SK-N-SH treated with all-trans-retinoic acid at 6 μM for 48 hours (cell line): Measurements from ENCODE around the gene DAAM2.

Source experiments
- ARNTL ChIP-seq: fragments of 450-650 bp; formaldehyde crosslinking; IDR thresholded peaks from 2 replicates; pipeline ENCODE4 v1.5.0; 2020; ENCODE audit warnings: low read depth, mild to moderate bottlenecking, moderate library complexity, borderline replicate concordance
- OSR1 ChIP-seq: fragments of 250-450 bp; sonication (Bioruptor Pico); IDR thresholded peaks from 2 replicates; pipeline ENCODE4 v1.8.0; 2022; ENCODE audit warnings: moderate library complexity, mild to moderate bottlenecking, inconsistent platforms
- ZC3H10 ChIP-seq: fragments of 250-450 bp; sonication (Bioruptor Pico); IDR thresholded peaks from 2 replicates; pipeline ENCODE4 v1.5.1; 2021; ENCODE audit warnings: mild to moderate bottlenecking, moderate library complexity
- ZFP3 ChIP-seq: fragments of 250-450 bp; sonication (Bioruptor Pico); IDR thresholded peaks from 2 replicates; pipeline ENCODE4 v1.5.0; 2020; ENCODE audit warnings: mild to moderate bottlenecking, moderate library complexity
- ZNF8 ChIP-seq: fragments of 450-650 bp; formaldehyde crosslinking; IDR thresholded peaks from 2 replicates; pipeline ENCODE4 v1.5.0; 2020; ENCODE audit warnings: mild to moderate bottlenecking, moderate library complexity
- TF ChIP-seq, protein P1 (sequence below): fragments of 250-450 bp; sonication (Bioruptor Pico); IDR thresholded peaks from 2 replicates; pipeline ENCODE4 v1.5.0; 2020; ENCODE audit warnings: mild to moderate bottlenecking, moderate library complexity
- TF ChIP-seq, protein P2 (sequence below): fragments of 250-450 bp; sonication (Bioruptor Pico); IDR thresholded peaks from 2 replicates; pipeline ENCODE4 v1.8.0; 2020; ENCODE audit warnings: mild to moderate bottlenecking, moderate library complexity, borderline replicate concordance
- TF ChIP-seq, protein P3 (sequence below): fragments of 250-450 bp; sonication (Bioruptor Pico); IDR thresholded peaks from 2 replicates; pipeline ENCODE4 v1.8.0; 2021; ENCODE audit warnings: low read depth, mild to moderate bottlenecking, moderate library complexity, borderline replicate concordance

DNA sequence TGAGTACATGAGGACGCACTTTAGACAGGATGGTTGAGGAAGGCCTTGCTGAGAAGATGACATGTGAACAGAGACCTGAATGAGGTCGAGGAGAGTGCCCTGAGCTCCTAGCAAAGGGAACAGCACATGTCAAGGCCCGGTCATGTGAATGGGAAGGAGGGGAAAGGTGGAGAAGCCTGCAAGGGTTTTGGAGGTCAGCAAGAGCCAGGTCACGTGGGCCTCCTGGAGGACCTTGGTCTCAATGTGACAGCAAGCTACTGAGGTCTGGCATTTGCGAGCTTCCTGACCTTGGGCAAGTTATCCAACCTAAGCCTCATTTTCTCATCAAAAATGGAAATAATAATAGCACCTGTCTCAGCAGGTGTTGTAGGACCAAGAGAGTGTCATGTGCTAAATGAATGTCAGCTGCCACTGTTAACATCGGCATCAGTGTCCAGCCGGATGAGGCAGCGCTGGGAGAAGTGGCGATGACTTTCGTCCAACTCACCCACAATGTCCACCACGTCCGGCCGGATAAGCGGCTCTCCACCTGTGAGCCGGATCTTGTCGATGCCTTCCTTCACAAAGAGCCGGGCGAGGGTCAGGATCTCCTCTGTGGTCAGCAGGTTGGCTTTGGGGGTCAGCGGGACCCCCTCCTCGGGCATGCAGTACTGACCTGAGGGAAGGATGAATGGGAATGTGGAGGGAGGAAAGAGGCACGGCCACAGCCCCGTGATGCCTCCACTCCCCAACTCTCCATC, 133.2 kb downstream of the DAAM2 start:
- TF ChIP-seq, protein P1, sequence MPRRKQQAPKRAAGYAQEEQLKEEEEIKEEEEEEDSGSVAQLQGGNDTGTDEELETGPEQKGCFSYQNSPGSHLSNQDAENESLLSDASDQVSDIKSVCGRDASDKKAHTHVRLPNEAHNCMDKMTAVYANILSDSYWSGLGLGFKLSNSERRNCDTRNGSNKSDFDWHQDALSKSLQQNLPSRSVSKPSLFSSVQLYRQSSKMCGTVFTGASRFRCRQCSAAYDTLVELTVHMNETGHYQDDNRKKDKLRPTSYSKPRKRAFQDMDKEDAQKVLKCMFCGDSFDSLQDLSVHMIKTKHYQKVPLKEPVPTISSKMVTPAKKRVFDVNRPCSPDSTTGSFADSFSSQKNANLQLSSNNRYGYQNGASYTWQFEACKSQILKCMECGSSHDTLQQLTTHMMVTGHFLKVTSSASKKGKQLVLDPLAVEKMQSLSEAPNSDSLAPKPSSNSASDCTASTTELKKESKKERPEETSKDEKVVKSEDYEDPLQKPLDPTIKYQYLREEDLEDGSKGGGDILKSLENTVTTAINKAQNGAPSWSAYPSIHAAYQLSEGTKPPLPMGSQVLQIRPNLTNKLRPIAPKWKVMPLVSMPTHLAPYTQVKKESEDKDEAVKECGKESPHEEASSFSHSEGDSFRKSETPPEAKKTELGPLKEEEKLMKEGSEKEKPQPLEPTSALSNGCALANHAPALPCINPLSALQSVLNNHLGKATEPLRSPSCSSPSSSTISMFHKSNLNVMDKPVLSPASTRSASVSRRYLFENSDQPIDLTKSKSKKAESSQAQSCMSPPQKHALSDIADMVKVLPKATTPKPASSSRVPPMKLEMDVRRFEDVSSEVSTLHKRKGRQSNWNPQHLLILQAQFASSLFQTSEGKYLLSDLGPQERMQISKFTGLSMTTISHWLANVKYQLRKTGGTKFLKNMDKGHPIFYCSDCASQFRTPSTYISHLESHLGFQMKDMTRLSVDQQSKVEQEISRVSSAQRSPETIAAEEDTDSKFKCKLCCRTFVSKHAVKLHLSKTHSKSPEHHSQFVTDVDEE (CRISPR knock-in tag), result no peak
- TF ChIP-seq, protein P2, sequence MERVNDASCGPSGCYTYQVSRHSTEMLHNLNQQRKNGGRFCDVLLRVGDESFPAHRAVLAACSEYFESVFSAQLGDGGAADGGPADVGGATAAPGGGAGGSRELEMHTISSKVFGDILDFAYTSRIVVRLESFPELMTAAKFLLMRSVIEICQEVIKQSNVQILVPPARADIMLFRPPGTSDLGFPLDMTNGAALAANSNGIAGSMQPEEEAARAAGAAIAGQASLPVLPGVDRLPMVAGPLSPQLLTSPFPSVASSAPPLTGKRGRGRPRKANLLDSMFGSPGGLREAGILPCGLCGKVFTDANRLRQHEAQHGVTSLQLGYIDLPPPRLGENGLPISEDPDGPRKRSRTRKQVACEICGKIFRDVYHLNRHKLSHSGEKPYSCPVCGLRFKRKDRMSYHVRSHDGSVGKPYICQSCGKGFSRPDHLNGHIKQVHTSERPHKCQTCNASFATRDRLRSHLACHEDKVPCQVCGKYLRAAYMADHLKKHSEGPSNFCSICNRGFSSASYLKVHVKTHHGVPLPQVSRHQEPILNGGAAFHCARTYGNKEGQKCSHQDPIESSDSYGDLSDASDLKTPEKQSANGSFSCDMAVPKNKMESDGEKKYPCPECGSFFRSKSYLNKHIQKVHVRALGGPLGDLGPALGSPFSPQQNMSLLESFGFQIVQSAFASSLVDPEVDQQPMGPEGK (CRISPR knock-in tag), result no peak
- TF ChIP-seq OSR1 (CRISPR knock-in tag), result no peak
- TF ChIP-seq ZNF8, result no peak
- TF ChIP-seq ZFP3 (CRISPR knock-in tag), result no peak
- no peak for TF ChIP-seq ZC3H10 (CRISPR knock-in tag)
- TF ChIP-seq ARNTL (CRISPR knock-in tag), result no peak
- TF ChIP-seq, protein P3, sequence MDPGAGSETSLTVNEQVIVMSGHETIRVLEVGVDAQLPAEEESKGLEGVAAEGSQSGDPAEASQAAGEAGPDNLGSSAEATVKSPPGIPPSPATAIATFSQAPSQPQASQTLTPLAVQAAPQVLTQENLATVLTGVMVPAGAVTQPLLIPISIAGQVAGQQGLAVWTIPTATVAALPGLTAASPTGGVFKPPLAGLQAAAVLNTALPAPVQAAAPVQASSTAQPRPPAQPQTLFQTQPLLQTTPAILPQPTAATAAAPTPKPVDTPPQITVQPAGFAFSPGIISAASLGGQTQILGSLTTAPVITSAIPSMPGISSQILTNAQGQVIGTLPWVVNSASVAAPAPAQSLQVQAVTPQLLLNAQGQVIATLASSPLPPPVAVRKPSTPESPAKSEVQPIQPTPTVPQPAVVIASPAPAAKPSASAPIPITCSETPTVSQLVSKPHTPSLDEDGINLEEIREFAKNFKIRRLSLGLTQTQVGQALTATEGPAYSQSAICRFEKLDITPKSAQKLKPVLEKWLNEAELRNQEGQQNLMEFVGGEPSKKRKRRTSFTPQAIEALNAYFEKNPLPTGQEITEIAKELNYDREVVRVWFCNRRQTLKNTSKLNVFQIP (CRISPR knock-in tag), result no peak
